HEK293T (cell line): ENCODE measurements around the gene SUPT4H1.

Experiments used
- ARNT ChIP-seq: fragments of 450-650 bp; IDR thresholded peaks from 2 replicates; pipeline ENCODE4 v1.6.1; 2017; ENCODE audit warnings: mild to moderate bottlenecking
- FOXM1 ChIP-seq: fragments of 450-650 bp; IDR thresholded peaks from 2 replicates; pipeline ENCODE4 v1.6.1; 2017; ENCODE audit warnings: mild to moderate bottlenecking, borderline replicate concordance
- ZNF384 ChIP-seq: fragments of 450-650 bp; IDR thresholded peaks from 2 replicates; pipeline ENCODE4 v1.6.1; 2016

GRCh38 chr17:58380207-58381123 is 28.5 kb upstream of the SUPT4H1 start:
- no peak for TF ChIP-seq FOXM1
- TF ChIP-seq ZNF384, result no peak
- no peak for TF ChIP-seq ARNT
